GM19035 (cell line): ENCODE results near the gene SPATA1.
A peak's percentile ranks its signal among the peaks of the same experiment; 100 is the strongest.

Source experiments
- ATAC-seq: cut with Tn5 transposase; IDR thresholded peaks from one replicate; pipeline ENCODE4 v1.9.1; 2021; ENCODE audit not compliant: unreplicated experiment

SPATA1 gene

DNA sequence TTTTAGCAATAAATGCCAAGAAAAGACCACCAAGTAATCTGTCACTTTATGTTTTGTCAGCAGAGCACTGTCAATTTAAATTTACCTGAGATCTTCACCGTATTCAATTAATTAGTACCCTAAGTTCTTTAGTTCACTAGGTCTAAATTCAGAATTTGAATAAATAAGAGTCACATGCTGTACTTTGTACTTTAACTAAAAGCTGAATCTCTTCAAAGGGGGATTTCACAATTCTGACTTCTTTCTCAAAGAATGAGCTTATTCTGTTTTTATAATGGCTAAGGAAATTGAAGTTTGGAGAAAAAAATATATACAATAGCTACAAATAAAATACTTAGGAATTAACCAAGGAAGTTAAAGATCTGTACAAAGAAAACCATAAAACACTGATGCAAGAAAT is 2.3 kb downstream of the SPATA1 start:
- no peak for ATAC-seq

DNA sequence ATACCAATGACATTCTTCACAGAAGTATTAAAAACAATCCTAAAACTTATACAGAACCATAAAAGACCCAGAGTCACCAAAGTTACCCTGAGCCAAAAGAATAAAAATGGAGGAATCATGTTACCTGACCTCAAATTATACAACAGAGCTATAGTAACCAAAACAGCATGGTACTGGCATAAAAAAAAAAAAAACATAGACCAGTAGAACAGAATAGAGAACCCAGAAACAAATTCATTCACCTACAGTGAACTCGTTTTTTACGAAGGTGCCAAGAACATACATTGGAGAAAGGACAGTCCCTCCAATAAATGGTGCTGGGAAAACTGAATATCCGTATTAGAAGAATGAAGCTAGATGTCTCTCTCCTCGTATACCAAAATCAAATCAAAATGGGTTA is 2.8 kb downstream of the SPATA1 start:
- ATAC-seq: no peak

- ATAC-seq: no peak
Measured at GRCh38 chr1:84510165-84510564, 4.0 kb downstream of the SPATA1 start.

GRCh38 chr1:84510668-84511067 is 4.5 kb downstream of the SPATA1 start:
- no peak for ATAC-seq

- ATAC-seq: no peak
Measured at GRCh38 chr1:84524590-84524989, 18.4 kb downstream of the SPATA1 start.

DNA sequence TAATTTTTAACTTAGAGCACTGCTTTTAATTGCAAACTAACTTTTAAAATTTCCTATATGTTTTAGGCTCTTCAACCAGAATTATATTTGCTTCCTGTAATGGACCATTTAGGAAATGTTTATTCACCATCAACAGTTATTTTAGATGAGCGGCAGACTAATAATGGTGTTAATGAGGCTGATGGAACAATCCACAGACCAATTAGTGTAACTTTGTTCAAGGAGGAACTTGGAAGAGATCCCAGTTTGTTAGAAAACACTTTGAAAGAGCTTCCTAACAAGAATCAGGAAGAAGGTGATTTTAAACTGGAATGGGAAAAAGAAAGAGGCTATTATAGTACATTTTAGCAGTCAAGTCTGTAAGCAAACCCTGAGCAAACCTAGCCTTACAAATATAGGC is 19.6 kb downstream of the SPATA1 start:
- no peak for ATAC-seq

- no peak for ATAC-seq
Measured at GRCh38 chr1:84538599-84538998, 32.4 kb downstream of the SPATA1 start.

- no peak for ATAC-seq
Measured at GRCh38 chr1:84539972-84540371, 33.8 kb downstream of the SPATA1 start.

DNA sequence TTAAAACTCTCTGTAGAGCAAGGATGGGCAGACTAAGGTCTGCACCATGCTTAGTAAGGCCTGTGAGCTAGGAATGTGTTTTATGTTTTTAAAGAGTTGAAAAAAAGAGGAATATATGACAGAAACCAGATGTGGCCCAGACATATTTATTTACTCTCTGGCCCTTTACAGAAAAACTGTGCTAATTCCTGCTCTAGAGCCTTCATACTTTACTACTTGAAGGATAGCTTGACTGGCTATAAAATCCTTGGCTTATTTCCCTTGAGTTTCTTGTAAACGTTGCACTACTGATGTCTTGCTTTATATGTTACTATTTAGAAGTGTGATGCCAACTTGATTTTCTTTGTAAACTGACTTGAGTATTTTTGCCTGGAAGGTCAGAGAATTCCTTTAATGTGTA is 34.6 kb downstream of the SPATA1 start:
- no peak for ATAC-seq

GRCh38 chr1:84541679-84542078 is 35.5 kb downstream of the SPATA1 start:
- no peak for ATAC-seq

DNA sequence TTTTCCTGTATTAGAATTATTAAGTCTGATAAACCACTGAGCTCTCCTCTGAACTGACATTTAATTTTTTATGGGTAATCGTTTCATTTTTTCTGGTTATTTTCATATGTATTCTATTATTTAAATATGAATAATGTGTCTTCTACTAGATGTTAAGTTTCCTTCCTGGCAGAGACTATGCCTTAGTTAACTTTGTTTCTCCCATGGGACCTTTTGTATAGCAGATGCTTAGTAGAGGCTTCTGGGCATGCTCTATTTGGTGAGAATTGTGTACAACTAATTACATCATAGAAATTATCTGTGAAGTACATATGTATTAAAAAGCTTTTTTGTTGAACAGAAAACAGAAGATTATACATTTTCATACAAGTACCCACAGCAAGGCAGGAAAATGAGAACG is 44.6 kb downstream of the SPATA1 start:
- no peak for ATAC-seq

GRCh38 chr1:84569216-84569615 is 63.0 kb downstream of the SPATA1 start:
- no peak for ATAC-seq

GRCh38 chr1:84570436-84571149 is 64.4 kb downstream of the SPATA1 start:
- no peak for ATAC-seq

DNA sequence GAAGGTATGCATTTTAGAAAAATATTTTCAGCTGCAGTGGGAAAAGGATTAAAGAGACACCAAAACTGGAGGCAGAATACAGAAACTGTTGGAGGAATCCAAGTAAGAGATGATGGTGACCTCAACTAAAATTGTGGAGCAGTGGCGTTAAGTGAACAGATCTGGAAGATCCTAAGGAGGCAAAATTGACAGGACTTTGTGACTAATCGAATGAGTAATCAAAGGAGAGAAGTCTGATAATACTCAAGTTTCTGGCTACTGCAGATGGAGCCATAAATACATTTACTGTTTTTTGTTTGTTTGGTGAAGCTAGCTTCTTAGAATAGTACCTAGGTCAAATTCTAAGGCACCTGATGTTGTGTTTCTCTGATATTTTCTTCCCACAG is 65.0 kb downstream of the SPATA1 start:
- no peak for ATAC-seq

DNA sequence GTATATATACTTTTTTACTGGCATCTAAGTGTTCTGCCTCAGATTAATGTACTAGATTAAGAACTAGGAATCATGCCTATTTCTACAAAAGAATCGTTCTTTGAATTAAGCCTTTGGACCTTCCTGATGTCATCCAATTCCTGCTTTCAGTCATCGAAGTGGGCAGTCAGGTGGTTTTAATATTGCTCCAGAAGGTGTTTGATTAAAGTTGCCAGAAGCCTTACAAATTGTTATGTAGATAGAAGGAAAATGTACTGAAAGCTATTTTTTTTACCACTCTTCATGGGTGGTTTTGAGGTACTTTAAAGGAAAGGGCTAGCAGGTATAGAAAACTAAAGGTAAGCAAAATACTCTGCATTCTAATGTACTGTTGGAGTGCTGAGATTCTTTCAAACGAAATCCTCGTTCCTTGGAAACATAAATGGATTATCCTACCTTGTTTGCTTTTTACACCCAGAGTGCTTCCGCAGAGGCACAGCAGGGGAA is 67.3 kb downstream of the SPATA1 start:
- ATAC-seq: peak; percentile 4

GRCh38 chr1:84573967-84574842 is 68.0 kb downstream of the SPATA1 start, which contains the start of gene CTBS:
Gene CTBS (minus strand): TSS chr1:84574440. CDS start chr1:84574415, 25 bp downstream.
- peak; percentile 87 for ATAC-seq

DNA sequence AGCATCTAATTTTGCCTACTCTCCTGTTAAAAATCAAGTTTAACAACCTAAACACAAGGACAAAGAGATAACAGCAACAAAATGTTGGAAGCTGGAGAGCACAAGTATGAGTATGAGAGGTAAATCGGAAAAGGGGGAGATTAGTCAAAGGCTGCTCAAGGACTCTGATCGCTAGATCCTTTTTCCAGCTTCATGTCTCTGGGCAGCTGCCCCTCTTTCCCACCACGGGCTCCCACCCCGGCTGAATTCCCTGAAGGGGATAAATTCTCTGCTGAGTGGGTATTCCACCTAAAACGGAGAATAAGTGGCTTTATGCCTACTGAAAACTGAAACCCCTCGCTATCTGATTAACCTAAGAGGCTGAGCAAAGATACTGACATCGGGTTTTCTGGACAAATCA is 68.8 kb downstream of the SPATA1 start:
- ATAC-seq: no peak

DNA sequence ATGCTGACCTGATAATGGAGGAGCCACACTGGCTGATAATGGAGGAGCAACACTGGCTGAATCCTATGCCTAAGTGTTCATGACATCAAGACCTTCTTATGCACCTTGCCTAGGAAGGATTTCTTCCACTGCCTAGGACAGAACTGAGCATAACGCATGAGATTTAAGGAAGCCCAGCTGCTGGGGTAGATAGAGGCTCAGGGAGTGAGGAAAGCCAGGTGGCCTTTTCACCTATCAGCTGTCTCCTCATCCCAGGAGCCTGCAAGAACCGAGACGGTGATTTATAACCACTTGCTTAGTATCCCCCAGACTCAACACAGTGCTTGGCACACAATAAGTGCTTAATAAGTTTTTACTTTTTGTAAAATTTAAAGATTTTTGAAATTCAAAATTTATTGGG is 75.5 kb downstream of the SPATA1 start:
- no peak for ATAC-seq

GRCh38 chr1:84582802-84583587 is 76.8 kb downstream of the SPATA1 start:
- peak; percentile 54 for ATAC-seq

GRCh38 chr1:84583648-84584047 is 77.5 kb downstream of the SPATA1 start:
- no peak for ATAC-seq

DNA sequence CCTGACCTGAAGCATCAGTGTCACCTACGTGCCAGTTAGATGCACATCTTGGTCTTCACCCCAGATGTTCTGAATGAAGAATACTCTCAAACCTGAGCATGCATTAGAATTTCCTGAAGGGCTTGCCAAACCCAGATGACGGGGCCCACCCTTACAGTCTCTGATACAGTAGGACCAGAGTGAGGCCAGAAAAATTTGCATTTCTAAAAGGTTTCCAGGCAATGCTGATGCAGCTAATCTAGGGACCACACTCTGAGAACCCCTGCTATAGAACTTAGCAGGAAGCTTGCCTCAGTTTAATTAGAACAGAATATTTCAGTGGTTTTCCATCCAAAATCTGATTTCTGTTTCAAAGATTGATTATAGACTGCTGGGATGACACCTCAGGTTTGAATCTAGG is 77.9 kb downstream of the SPATA1 start:
- no peak for ATAC-seq
